Neutrophil (primary cell): ENCODE measurements around the gene TPRA1.
"Not testable (repeated sequence)": the region's sequence is repeated elsewhere in the genome, so short reads cannot be mapped to it uniquely, and the experiment has no call there.

ENCODE experiments used
- H3K27ac ChIP-seq: fragments of 200-600 bp; sonication (generic); 2 replicates; pipeline ENCODE4 v1.5.1; 2016; ENCODE audit warnings: mild to moderate bottlenecking, moderate library complexity
- H3K27me3 ChIP-seq: fragments of 200-600 bp; sonication (generic); 2 replicates; pipeline ENCODE4 v1.6.0; 2016; ENCODE audit warnings: mild to moderate bottlenecking
- H3K36me3 ChIP-seq: fragments of 200-600 bp; sonication (generic); 2 replicates; pipeline ENCODE4 v1.5.1; 2017
- H3K4me1 ChIP-seq, 2 experiments: fragments of 200-600 bp in 1 of 2; sonication (generic) in 1 of 2; 1 replicate in 1 of 2; 2 replicates in 1 of 2; pipeline versions ENCODE4 v1.5.1 to v1.6.1; 2013 to 2016; ENCODE audit warnings: low read depth in 1 of 2, low read length in 1 of 2, mild to moderate bottlenecking in 1 of 2, moderate library complexity in 1 of 2; ENCODE audit not compliant: control insufficient read depth in 1 of 2, insufficient read depth in 1 of 2
- H3K4me3 ChIP-seq, 2 experiments: fragments of 200-600 bp in 1 of 2; sonication (generic) in 1 of 2; 1 replicate in 1 of 2; 2 replicates in 1 of 2; pipeline ENCODE4 v1.5.1; 2013 to 2016; ENCODE audit warnings: low read depth in 1 of 2, low read length in 1 of 2, mild to moderate bottlenecking in 1 of 2, moderate library complexity in 1 of 2
- H3K9me3 ChIP-seq: fragments of 200-600 bp; sonication (generic); 2 replicates; pipeline ENCODE4 v1.5.1; 2016
- TF ChIP-seq, protein P1 (sequence below): fragments of 200-600 bp; sonication (generic); IDR thresholded peaks from 2 replicates; pipeline ENCODE4 v1.5.1; 2016; ENCODE audit warnings: antibody characterized with exemption

Gene TPRA1

GRCh38 chr3:127534161-127534451 is 56.4 kb downstream of the TPRA1 start:
- Histone ChIP-seq H3K36me3 (no peaks in the 10 kb centered on the region), H3K4me1 (no peaks in the 10 kb centered on the region), H3K9me3 (no peaks in the 10 kb centered on the region), H3K27me3 (peaks cover 13% of the 10 kb centered on the region), H3K4me3 (no peak overlapping the region), H3K27ac (no peak overlapping the region)
- TF ChIP-seq, protein P1, sequence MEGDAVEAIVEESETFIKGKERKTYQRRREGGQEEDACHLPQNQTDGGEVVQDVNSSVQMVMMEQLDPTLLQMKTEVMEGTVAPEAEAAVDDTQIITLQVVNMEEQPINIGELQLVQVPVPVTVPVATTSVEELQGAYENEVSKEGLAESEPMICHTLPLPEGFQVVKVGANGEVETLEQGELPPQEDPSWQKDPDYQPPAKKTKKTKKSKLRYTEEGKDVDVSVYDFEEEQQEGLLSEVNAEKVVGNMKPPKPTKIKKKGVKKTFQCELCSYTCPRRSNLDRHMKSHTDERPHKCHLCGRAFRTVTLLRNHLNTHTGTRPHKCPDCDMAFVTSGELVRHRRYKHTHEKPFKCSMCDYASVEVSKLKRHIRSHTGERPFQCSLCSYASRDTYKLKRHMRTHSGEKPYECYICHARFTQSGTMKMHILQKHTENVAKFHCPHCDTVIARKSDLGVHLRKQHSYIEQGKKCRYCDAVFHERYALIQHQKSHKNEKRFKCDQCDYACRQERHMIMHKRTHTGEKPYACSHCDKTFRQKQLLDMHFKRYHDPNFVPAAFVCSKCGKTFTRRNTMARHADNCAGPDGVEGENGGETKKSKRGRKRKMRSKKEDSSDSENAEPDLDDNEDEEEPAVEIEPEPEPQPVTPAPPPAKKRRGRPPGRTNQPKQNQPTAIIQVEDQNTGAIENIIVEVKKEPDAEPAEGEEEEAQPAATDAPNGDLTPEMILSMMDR: no peak

DNA sequence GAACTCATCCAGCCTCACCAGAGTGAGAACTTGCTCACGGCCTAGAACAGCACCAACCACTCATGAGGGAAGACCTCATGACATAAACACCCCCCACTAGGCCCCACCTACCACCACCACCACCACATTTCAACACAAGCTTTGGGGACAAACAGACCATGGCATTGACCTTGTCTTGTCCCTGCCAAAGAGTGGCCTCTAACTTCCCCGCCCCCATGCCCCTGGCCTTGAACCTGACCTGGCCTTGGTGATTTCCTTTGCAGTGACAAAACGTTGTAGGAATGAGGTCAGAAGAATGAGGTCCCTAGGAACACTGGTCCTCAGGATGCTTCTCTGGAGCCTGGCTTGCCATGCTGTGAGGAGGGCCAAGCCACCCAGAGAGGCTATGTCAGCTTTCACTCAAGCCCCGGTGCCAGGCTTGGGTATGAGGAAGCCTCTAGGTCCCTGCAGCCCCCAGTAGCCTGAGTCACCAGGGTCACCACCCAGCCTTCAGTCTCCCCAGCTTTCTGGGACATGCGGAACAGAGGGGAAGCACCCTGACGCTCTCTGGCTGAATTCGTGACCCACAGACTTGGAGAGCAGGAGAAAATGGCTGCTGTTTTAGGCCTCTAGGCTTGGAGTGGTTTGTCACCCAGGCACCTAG is 57.9 kb downstream of the TPRA1 start:
- Histone ChIP-seq H3K4me3 (no peak overlapping the region), H3K9me3 (no peaks in the 10 kb centered on the region), H3K4me1 (no peaks in the 10 kb centered on the region), H3K27me3 (peaks cover 25% of the 10 kb centered on the region), H3K36me3 (no peaks in the 10 kb centered on the region), H3K27ac (no peak overlapping the region)
- TF ChIP-seq, protein P1: no peak

DNA sequence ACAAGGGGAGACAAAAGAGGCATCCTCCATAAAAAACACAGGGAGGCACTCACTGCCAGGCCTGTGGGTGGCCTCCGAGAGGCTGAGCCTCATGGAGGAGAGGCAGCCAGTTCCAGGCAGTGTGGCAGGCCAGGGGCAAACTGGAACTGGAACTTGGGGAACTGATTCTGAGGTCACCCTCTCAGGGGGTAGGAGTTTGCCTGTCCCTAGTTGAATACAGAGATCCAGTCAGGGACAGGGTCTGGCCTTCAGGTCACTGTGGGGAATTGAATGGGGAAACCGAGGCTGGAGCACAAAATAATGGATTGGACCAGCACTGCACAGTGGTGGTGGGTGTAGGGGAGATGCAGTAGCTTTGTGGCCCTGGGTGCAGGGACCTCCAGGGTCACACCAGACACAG is 58.7 kb downstream of the TPRA1 start:
- Histone ChIP-seq H3K4me3 (no peak overlapping the region), H3K9me3 (no peaks in the 10 kb centered on the region), H3K27ac (no peak overlapping the region), H3K27me3 (peaks cover 32% of the 10 kb centered on the region), H3K4me1 (no peaks in the 10 kb centered on the region), H3K36me3 (no peaks in the 10 kb centered on the region)
- TF ChIP-seq, protein P1: no peak

DNA sequence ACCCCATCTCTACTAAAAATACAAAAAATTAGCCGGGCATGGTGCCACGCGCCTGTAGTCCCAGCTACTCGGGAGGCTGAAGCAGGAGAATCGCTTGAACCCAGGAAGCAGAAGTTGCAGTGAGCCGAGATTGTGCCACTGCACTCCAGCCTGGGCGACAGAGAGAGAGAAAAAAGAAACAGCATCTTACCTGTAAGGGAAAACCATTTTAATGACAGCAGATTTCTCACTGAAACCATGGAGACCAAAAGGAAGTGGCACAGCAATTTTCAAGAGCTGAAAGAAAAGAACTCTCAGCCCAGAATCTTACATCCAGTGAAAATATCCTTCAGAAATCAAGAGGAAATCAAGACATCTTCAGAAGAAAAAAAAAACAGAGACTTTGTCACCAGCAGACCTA is 59.7 kb downstream of the TPRA1 start:
- H3K4me3 ChIP-seq, H3K4me1 ChIP-seq, H3K36me3 ChIP-seq, H3K9me3 ChIP-seq, H3K27ac ChIP-seq: not testable (repeated sequence)
- peaks cover 33% of the 10 kb centered on the region for H3K27me3 ChIP-seq

- Histone ChIP-seq H3K9me3 (no peaks in the 10 kb centered on the region), H3K27me3 (peaks cover 32% of the 10 kb centered on the region), H3K27ac (no peak overlapping the region), H3K4me3 (no peak overlapping the region), H3K36me3 (no peaks in the 10 kb centered on the region), H3K4me1 (no peaks in the 10 kb centered on the region)
- TF ChIP-seq, protein P1: no peak
Observed at GRCh38 chr3:127529346-127530188, 61.0 kb downstream of the TPRA1 start.

GRCh38 chr3:127525373-127525772 is 65.2 kb downstream of the TPRA1 start:
- Histone ChIP-seq H3K27ac (no peak overlapping the region), H3K4me1 (no peaks in the 10 kb centered on the region), H3K27me3 (peaks cover 53% of the 10 kb centered on the region), H3K36me3 (no peaks in the 10 kb centered on the region), H3K4me3 (no peak overlapping the region), H3K9me3 (no peaks in the 10 kb centered on the region)
- TF ChIP-seq, protein P1: no peak
